HG03103 (cell line): ENCODE data around the gene WNT7A.

Source experiments
- ATAC-seq: cut with Tn5 transposase; IDR thresholded peaks from one replicate; pipeline ENCODE4 v1.9.1; 2021; ENCODE audit warnings: low read depth; ENCODE audit not compliant: unreplicated experiment

Gene WNT7A

GRCh38 chr3:13780432-13781176 lies 99.3 kb downstream of the WNT7A start:
- no peak for ATAC-seq

- ATAC-seq: no peak
Measured at GRCh38 chr3:13776253-13777050, 103.4 kb downstream of the WNT7A start.

GRCh38 chr3:13772885-13773745 lies 106.8 kb downstream of the WNT7A start:
- no peak for ATAC-seq

GRCh38 chr3:13772321-13772745 lies 107.5 kb downstream of the WNT7A start:
- no peak for ATAC-seq

GRCh38 chr3:13771496-13771895 lies 108.4 kb downstream of the WNT7A start:
- ATAC-seq: no peak

GRCh38 chr3:13770170-13771169 lies 109.4 kb downstream of the WNT7A start:
- no peak for ATAC-seq

- no peak for ATAC-seq
Measured at GRCh38 chr3:13769422-13769821, 110.4 kb downstream of the WNT7A start.

GRCh38 chr3:13768453-13768852 lies 111.4 kb downstream of the WNT7A start:
- ATAC-seq: no peak

GRCh38 chr3:13767896-13768295 lies 112.0 kb downstream of the WNT7A start:
- ATAC-seq: no peak

- ATAC-seq: no peak
Measured at GRCh38 chr3:13767030-13767429, 112.8 kb downstream of the WNT7A start.
